Cortex of kidney (tissue), 1 donor: ENCODE data around the gene NEBL.
"Not testable (repeated sequence)": the region's sequence is repeated elsewhere in the genome, so short reads cannot be mapped to it uniquely, and the experiment has no call there.

Source experiments
- DNase-seq: peaks from one replicate; lab custom pipeline; 2025; lab: John Stamatoyannopoulos, UW

The NEBL gene

GRCh38 chr10:20897146-20897825 is at the start of gene NEBL:
Gene NEBL, minus strand, starts transcription at chr10:20897311. Its CDS starts 106 bp downstream, at chr10:20897205.
- no peak for DNase-seq

GRCh38 chr10:20945546-20946332 is 48.6 kb upstream of the NEBL start:
- DNase-seq, result no peak

- no peak for DNase-seq
These were observed 47.8 kb upstream of the NEBL start for GRCh38 chr10:20944789-20945502.

GRCh38 chr10:20939414-20939813 is 42.3 kb upstream of the NEBL start:
- not testable (repeated sequence) for DNase-seq

- no peak for DNase-seq
These were observed 39.3 kb upstream of the NEBL start for GRCh38 chr10:20936396-20936795.

- no peak for DNase-seq
These were observed 38.8 kb upstream of the NEBL start for GRCh38 chr10:20935931-20936330.

- no peak for DNase-seq
These were observed 38.2 kb upstream of the NEBL start for GRCh38 chr10:20935301-20935700.

- no peak for DNase-seq
These were observed 36.6 kb upstream of the NEBL start for GRCh38 chr10:20933705-20934104.

GRCh38 chr10:20932606-20933126 is 35.6 kb upstream of the NEBL start:
- DNase-seq, result no peak

GRCh38 chr10:20931156-20931795 is 34.2 kb upstream of the NEBL start:
- DNase-seq, result no peak

- no peak for DNase-seq
These were observed 30.3 kb upstream of the NEBL start for GRCh38 chr10:20927456-20927855.

- DNase-seq, result no peak
These were observed 25.3 kb upstream of the NEBL start for GRCh38 chr10:20922451-20922850.

GRCh38 chr10:20922033-20922432 is 24.9 kb upstream of the NEBL start:
- no peak for DNase-seq

GRCh38 chr10:20920061-20920460 is 22.9 kb upstream of the NEBL start:
- no peak for DNase-seq

GRCh38 chr10:20919481-20919880 is 22.4 kb upstream of the NEBL start:
- DNase-seq, result no peak

GRCh38 chr10:20916976-20917375 is 19.9 kb upstream of the NEBL start:
- no peak for DNase-seq

- DNase-seq, result no peak
These were observed 15.9 kb upstream of the NEBL start for GRCh38 chr10:20912969-20913368.

- no peak for DNase-seq
These were observed 14.5 kb upstream of the NEBL start for GRCh38 chr10:20911626-20912025.

- no peak for DNase-seq
These were observed 12.7 kb upstream of the NEBL start for GRCh38 chr10:20909801-20910200.

- no peak for DNase-seq
These were observed 11.3 kb upstream of the NEBL start for GRCh38 chr10:20908391-20908790.

- no peak for DNase-seq
These were observed 6.7 kb upstream of the NEBL start for GRCh38 chr10:20903635-20904390.
